GM12878 (cell line): ENCODE data around the gene DUSP22. TPM values are rescaled to one million over a fixed set of nuclear protein-coding genes. Genes with fewer than 3 reads are reported as not detected.

Source experiments
- ATAC-seq: fragments of 200-7000 bp; cut with Tn5 transposase; 3 replicates; pipeline ENCODE4 v1.9.1; 2020; ENCODE audit warnings: mild to moderate bottlenecking, moderate library complexity
- BruUV-seq: library from RNA; stranded (reverse); fragments of 400-500 nt; replicated peaks from 2 replicates; lab custom pipeline; 2021; lab: Mats Ljungman, UMichigan
- CTCF ChIA-PET: fragments of 300-600 bp; sonication (Branson Sonifier 250); formaldehyde crosslinking; extraction: SDS; loops from one replicate; lab custom pipeline; 2021; ENCODE audit warnings: inconsistent platforms; lab: Yijun Ruan, JAX
- POLR2A ChIA-PET: fragments of 350-600 bp; formaldehyde crosslinking; extraction: SDS; loops from one replicate; lab custom pipeline; 2021; ENCODE audit warnings: inconsistent platforms; lab: Charles Lee
- RAD21 ChIA-PET: fragments of 300-600 bp; sonication (Branson Sonifier 250); formaldehyde crosslinking; loops from one replicate; lab custom pipeline; 2023; ENCODE audit warnings: antibody characterized with exemption; ENCODE audit not compliant: unreplicated experiment; lab: Charles Lee
- SMC1A ChIA-PET: fragments of 300-600 bp; sonication (Branson Sonifier 250); formaldehyde crosslinking; loops from one replicate; lab custom pipeline; 2023; ENCODE audit not compliant: unreplicated experiment, uncharacterized antibody; lab: Charles Lee
- DNase-seq: peaks from one replicate; pipeline ENCODE4 v3.0.0-alpha.2; 2011; ENCODE audit warnings: low read depth, low spot score
- FAIRE-seq: peaks from 3 replicates; lab custom pipeline; 2011; peaks lifted over from hg19 to GRCh38; lab: Jason Lieb, UNC
- H2AFZ ChIP-seq: 2 replicates; pipeline ENCODE4 v1.6.0; 2011; ENCODE audit warnings: low read depth, low read length, control low read depth; ENCODE audit not compliant: control insufficient read depth
- H3K27ac ChIP-seq: 2 replicates; pipeline ENCODE4 v1.5.1; 2011; ENCODE audit warnings: control low read depth; ENCODE audit not compliant: control insufficient read depth, insufficient read depth
- H3K27me3 ChIP-seq, 2 experiments: replicated peaks in 1 of 2; 2 replicates each; pipeline versions ENCODE4 v1.6.0 to v1.6.1; 2011; ENCODE audit warnings: low read length in 1 of 2; ENCODE audit not compliant: control insufficient read depth in 2 of 2, insufficient read depth in 2 of 2
- H3K36me3 ChIP-seq, 2 experiments: 2 replicates each; pipeline ENCODE4 v1.5.1; 2011; ENCODE audit warnings: low read length in 1 of 2; ENCODE audit not compliant: control insufficient read depth in 2 of 2, insufficient read depth in 2 of 2
- H3K4me1 ChIP-seq: 2 replicates; pipeline ENCODE4 v1.6.1; 2011; ENCODE audit warnings: mild to moderate bottlenecking, low read length, moderate library complexity, mixed read lengths; ENCODE audit not compliant: control insufficient read depth, insufficient read depth
- H3K4me2 ChIP-seq: 2 replicates; pipeline ENCODE4 v1.6.0; 2011; ENCODE audit warnings: control low read depth; ENCODE audit not compliant: control insufficient read depth, insufficient read depth
- H3K4me3 ChIP-seq: fragments of 200-600 bp; sonication (generic); 2 replicates; pipeline ENCODE4 v1.5.1; 2016
- H3K79me2 ChIP-seq: 2 replicates; pipeline ENCODE4 v1.6.0; 2011; ENCODE audit warnings: low read length; ENCODE audit not compliant: control insufficient read depth, insufficient read depth
- H3K9ac ChIP-seq: 2 replicates; pipeline ENCODE4 v1.8.0; 2011; ENCODE audit warnings: low read length, control low read depth, mixed read lengths; ENCODE audit not compliant: control insufficient read depth, insufficient read depth
- H3K9me3 ChIP-seq: replicated peaks from 3 replicates; pipeline ENCODE4 v1.5.1; 2011; ENCODE audit warnings: mild to moderate bottlenecking, low read length; ENCODE audit not compliant: control insufficient read depth, insufficient read depth
- H4K20me1 ChIP-seq: 2 replicates; pipeline ENCODE4 v1.6.0; 2011; ENCODE audit not compliant: control insufficient read depth, insufficient read depth
- LARP7 ChIP-seq: fragments of 450-650 bp; IDR thresholded peaks from 2 replicates; pipeline ENCODE4 v1.6.1; 2017; ENCODE audit warnings: mild to moderate bottlenecking
- NFYB ChIP-seq: IDR thresholded peaks from 2 replicates; pipeline ENCODE4 v1.6.1; 2011; ENCODE audit warnings: low read depth, mild to moderate bottlenecking, low read length, improper control_type of control experiment, moderate library complexity; ENCODE audit not compliant: insufficient read depth
- RELB ChIP-seq: fragments of 450-650 bp; IDR thresholded peaks from 2 replicates; pipeline ENCODE4 v1.6.1; 2017; ENCODE audit warnings: low read depth, mild to moderate bottlenecking, moderate library complexity
- ZNF207 ChIP-seq: fragments of 450-650 bp; IDR thresholded peaks from 2 replicates; pipeline ENCODE4 v1.6.1; 2014; ENCODE audit warnings: antibody characterized with exemption, mild to moderate bottlenecking, borderline replicate concordance
- WGBS: methylation state at CpG from one replicate; pipeline ENCODE4 v1.1.6; 2016; ENCODE audit warnings: low lambda C conversion rate; ENCODE audit not compliant: insufficient replicate concordance, insufficient coverage; ENCODE audit errors: missing lambda C conversion rate; 5-methylcytosine and 5-hydroxymethylcytosine counted together
- in situ Hi-C: fragments of 300-500 bp; cut with MboI; formaldehyde crosslinking; loops from 9 replicates; pipeline ENCODE4 v1.14.3; 2018; ENCODE audit warnings: mixed read lengths
- intact Hi-C: fragments of 100-400 bp; cut with micrococcal nuclease; formaldehyde crosslinking; loops from one replicate; pipeline ENCODE4 v1.14.2; 2022; ENCODE audit not compliant: unreplicated experiment
- polyA plus RNA-seq, 11 experiments: library from polyadenylated mRNA; depleted of rRNA in 4 of 11; unstranded in 6 of 11; stranded (reverse) in 5 of 11; fragments of >200 nt; fragmentation: Nextera tagmentation in 4 of 11; fragmentation: Illumina TruSeq in 1 of 11; extraction: Ambion mirVana in 4 of 11; extraction: Trizol in 1 of 11; gene quantifications; 1 replicate in 1 of 11; 2 replicates in 10 of 11; pipeline versions ENCODE4 v1.2.1 to v1.2.3, GENCODE V29; 2011 to 2016; ENCODE audit warnings: inconsistent platforms in 2 of 11, missing spikeins in 2 of 11, low read depth in 1 of 11
- total RNA-seq, 4 experiments: library from RNA; depleted of rRNA in 3 of 4; stranded (reverse); fragments of >200 nt in 3 of 4; fragmentation: Illumina TruSeq in 1 of 4; extraction: Trizol in 1 of 4; gene quantifications; 2 replicates each; pipeline versions ENCODE4 v1.2.1 to v1.2.3, GENCODE V29; 2013 to 2021

Gene DUSP22
- total and polyA plus RNA-seq, 10 of the 15 experiments (the other 5 are each of a cell fraction or from before 2014, with no cell fraction given): 78.9 to 156 (median 107) TPM

DNA sequence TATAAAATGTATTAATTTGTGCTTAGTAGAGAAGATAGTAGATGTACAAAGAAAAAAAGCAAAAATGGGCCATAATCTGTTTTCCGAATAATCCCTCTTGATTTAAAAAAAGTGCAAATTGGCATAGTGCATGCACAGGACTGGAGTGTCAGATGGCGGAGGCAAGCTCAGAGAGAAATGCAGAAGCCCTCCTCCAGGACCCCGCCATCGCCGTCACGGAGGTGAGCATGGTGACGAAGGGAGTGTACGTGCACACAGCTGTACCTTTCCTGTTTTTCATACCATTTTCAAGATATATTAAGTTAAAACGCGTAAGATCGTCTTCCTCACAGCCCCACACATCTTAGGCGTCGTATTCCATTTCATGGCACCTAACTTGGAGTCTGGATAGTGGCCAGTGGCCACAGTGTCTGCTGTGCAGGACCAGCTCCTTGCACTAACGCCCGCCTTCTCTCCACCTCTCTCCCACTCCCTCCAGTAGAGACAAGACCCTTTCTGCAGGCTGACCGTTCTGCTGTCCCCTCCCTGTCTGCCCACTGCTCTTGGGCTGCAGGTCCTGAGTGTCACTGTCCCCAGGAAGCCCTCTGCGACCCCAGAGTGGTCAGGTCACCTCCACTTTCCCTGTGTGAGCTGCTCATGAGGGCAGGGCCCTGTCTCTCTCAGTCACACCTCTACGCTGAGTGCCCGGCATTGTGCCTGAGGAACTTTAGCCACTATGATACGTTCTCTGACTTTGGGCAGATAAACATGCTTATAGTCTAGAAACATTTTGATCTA is 9.8 kb downstream of the DUSP22 start:
- Histone ChIP-seq H3K4me2 (no peak overlapping the region), H3K9ac (no peak overlapping the region), H3K27ac (no peak overlapping the region), H3K4me3 (no peak overlapping the region), H3K4me1 (peaks cover 75% of the 10 kb centered on the region), H3K9me3 (no peaks in the 10 kb centered on the region), H2AFZ (no peak overlapping the region), H3K36me3 (peaks cover 18 to 20% of the 10 kb centered on the region in 2 experiments; a peak in 3 of 4 replicates), H3K27me3 (no peaks in the 10 kb centered on the region), H4K20me1 (no peaks in the 10 kb centered on the region), H3K79me2 (peaks cover 85% of the 10 kb centered on the region)
- FAIRE-seq (no peak), ATAC-seq (no peak), DNase-seq (no peak)
- WGBS: 80% methylated on average over 20 of the region's 20 CpGs
- ChIA-PET CTCF (interaction anchor here (1.5 to 1.6 kb wide), 2 partner anchors 12 to 16 kb away, joined by 3 to 5 read pairs; no protein-coding TSS in a partner anchor), POLR2A (interaction anchor here (0.8 to 4.3 kb wide), 4 partner anchors 8 to 91 kb away, joined by 3 to 20 read pairs (median 4); partner anchors contain the start of gene IRF4), RAD21 (interaction anchor here (0.9 to 1.5 kb wide), 6 partner anchors 9 to 45 kb away, joined by 3 to 7 read pairs (median 4); no protein-coding TSS in a partner anchor), SMC1A (interaction anchor here (0.6 to 7.2 kb wide), 6 partner anchors 10 to 43 kb away, joined by 3 to 82 read pairs (median 6); no protein-coding TSS in a partner anchor)
- no peak; the same call in 1 of the 2 replicates for TF ChIP-seq LARP7
- TF ChIP-seq NFYB: no peak
- no peak for TF ChIP-seq RELB
- TF ChIP-seq ZNF207: no peak
- intact Hi-C loops: no loop called here
- in situ Hi-C loops: no loop called here
- no TSS peak for BruUV-seq
